IPS DF 6.9 (cell line): ENCODE results near the gene SLC24A3.
A peak's percentile ranks its signal among the peaks of the same experiment; 100 is the strongest.

Experiments used
- DNase-seq: peaks from one replicate; pipeline ENCODE4 v3.0.0-alpha.2; 2013; ENCODE audit warnings: low read depth, low spot score
- H3K27ac ChIP-seq: one replicate; pipeline ENCODE4 v1.5.1; 2013; ENCODE audit warnings: low read length, control low read depth
- H3K27me3 ChIP-seq: 2 replicates; pipeline ENCODE4 v1.6.1; 2013; ENCODE audit warnings: mild to moderate bottlenecking, low read length; ENCODE audit not compliant: control insufficient read depth, insufficient read depth
- H3K36me3 ChIP-seq: 2 replicates; pipeline ENCODE4 v1.6.1; 2013; ENCODE audit warnings: low read length; ENCODE audit not compliant: control insufficient read depth, insufficient read depth
- H3K4me1 ChIP-seq: 2 replicates; pipeline ENCODE4 v1.6.1; 2013; ENCODE audit warnings: low read length; ENCODE audit not compliant: control insufficient read depth, insufficient read depth
- H3K4me3 ChIP-seq: 2 replicates; pipeline ENCODE4 v1.5.1; 2013; ENCODE audit warnings: mild to moderate bottlenecking, low read length
- H3K9me3 ChIP-seq: 2 replicates; pipeline ENCODE4 v1.6.1; 2013; ENCODE audit warnings: low read length, inconsistent platforms; ENCODE audit not compliant: control insufficient read depth, insufficient read depth
- WGBS: extraction: QIAGEN DNeasy Blood & Tissue Kit; methylation state at CpG from one replicate; pipeline ENCODE4 v1.1.7; 2013; ENCODE audit warnings: mixed read lengths, missing lambda C conversion rate; ENCODE audit not compliant: insufficient read length, insufficient coverage; 5-methylcytosine and 5-hydroxymethylcytosine counted together

Gene SLC24A3

GRCh38 chr20:19212469-19212815, at the start of gene SLC24A3:
Gene SLC24A3, plus strand, starts transcription at chr20:19212642.
- Histone ChIP-seq H3K4me3 (peak within 1 kb of the TSS; percentile 80), H3K36me3 (no peaks in the 10 kb centered on the region), H3K4me1 (peaks cover 11% of the 10 kb centered on the region; the same call in 1 of the 2 replicates), H3K9me3 (no peaks in the 10 kb centered on the region), H3K27ac (no peak within 1 kb of the TSS), H3K27me3 (peaks cover 8% of the 10 kb centered on the region; the same call in 1 of the 2 replicates)
- DNase-seq, result no peak
- WGBS, result no CpG with 5 or more reads among the region's 61 CpGs

- Histone ChIP-seq H3K27ac (no peak overlapping the region), H3K27me3 (no peaks in the 10 kb centered on the region), H3K9me3 (no peaks in the 10 kb centered on the region; the same call in 1 of the 2 replicates), H3K4me3 (no peak overlapping the region), H3K36me3 (no peaks in the 10 kb centered on the region), H3K4me1 (no peaks in the 10 kb centered on the region)
- DNase-seq, result no peak
Measured at GRCh38 chr20:19170148-19170547, 42.3 kb upstream of the SLC24A3 start.

- Histone ChIP-seq H3K36me3 (no peaks in the 10 kb centered on the region), H3K27me3 (no peaks in the 10 kb centered on the region), H3K4me1 (no peaks in the 10 kb centered on the region), H3K9me3 (no peaks in the 10 kb centered on the region; the same call in 1 of the 2 replicates), H3K4me3 (no peak overlapping the region), H3K27ac (no peak overlapping the region)
- DNase-seq, result no peak
- no CpG with 5 or more reads among the region's 1 CpG for WGBS
Measured at GRCh38 chr20:19172637-19173036, 39.8 kb upstream of the SLC24A3 start.

GRCh38 chr20:19176470-19177052, 35.9 kb upstream of the SLC24A3 start:
- Histone ChIP-seq H3K4me1 (no peaks in the 10 kb centered on the region), H3K27me3 (no peaks in the 10 kb centered on the region), H3K9me3 (no peaks in the 10 kb centered on the region), H3K27ac (no peak overlapping the region), H3K4me3 (no peak overlapping the region), H3K36me3 (no peaks in the 10 kb centered on the region)
- no CpG with 5 or more reads among the region's 1 CpG for WGBS
- DNase-seq, result no peak

GRCh38 chr20:19181552-19181951, 30.9 kb upstream of the SLC24A3 start:
- Histone ChIP-seq H3K4me3 (no peak overlapping the region), H3K9me3 (no peaks in the 10 kb centered on the region), H3K27me3 (no peaks in the 10 kb centered on the region), H3K4me1 (no peaks in the 10 kb centered on the region), H3K36me3 (no peaks in the 10 kb centered on the region), H3K27ac (no peak overlapping the region)
- no CpG with 5 or more reads among the region's 2 CpGs for WGBS
- no peak for DNase-seq

GRCh38 chr20:19185083-19185482, 27.4 kb upstream of the SLC24A3 start:
- no peaks in the 10 kb centered on the region for H3K4me1 ChIP-seq
- H3K27me3 ChIP-seq, result no peaks in the 10 kb centered on the region
- no peaks in the 10 kb centered on the region for H3K9me3 ChIP-seq
- H3K27ac ChIP-seq, result no peak overlapping the region
- DNase-seq, result no peak
- H3K36me3 ChIP-seq, result no peaks in the 10 kb centered on the region
- no peak overlapping the region for H3K4me3 ChIP-seq

- H3K9me3 ChIP-seq, result no peaks in the 10 kb centered on the region
- no peak overlapping the region for H3K27ac ChIP-seq
- no peaks in the 10 kb centered on the region for H3K4me1 ChIP-seq
- no peak for DNase-seq
- no peak overlapping the region for H3K4me3 ChIP-seq
- no peaks in the 10 kb centered on the region for H3K27me3 ChIP-seq
- no CpG with 5 or more reads among the region's 5 CpGs for WGBS
- H3K36me3 ChIP-seq, result no peaks in the 10 kb centered on the region
Measured at GRCh38 chr20:19193349-19193748, 19.1 kb upstream of the SLC24A3 start.

- Histone ChIP-seq H3K4me3 (no peak overlapping the region), H3K9me3 (no peaks in the 10 kb centered on the region), H3K27me3 (no peaks in the 10 kb centered on the region), H3K4me1 (peaks cover 5% of the 10 kb centered on the region; the same call in 1 of the 2 replicates), H3K27ac (no peak overlapping the region), H3K36me3 (no peaks in the 10 kb centered on the region)
- no peak for DNase-seq
- no CpG with 5 or more reads among the region's 8 CpGs for WGBS
Measured at GRCh38 chr20:19205981-19206396, 6.5 kb upstream of the SLC24A3 start.

GRCh38 chr20:19207541-19207940, 4.9 kb upstream of the SLC24A3 start:
- Histone ChIP-seq H3K27me3 (no peaks in the 10 kb centered on the region; the same call in 1 of the 2 replicates), H3K9me3 (no peaks in the 10 kb centered on the region), H3K36me3 (no peaks in the 10 kb centered on the region), H3K4me1 (peaks cover 9% of the 10 kb centered on the region; the same call in 1 of the 2 replicates), H3K27ac (no peak overlapping the region), H3K4me3 (no peak overlapping the region)
- DNase-seq, result no peak
- no CpG with 5 or more reads among the region's 1 CpG for WGBS

GRCh38 chr20:19210391-19211155, 1.9 kb upstream of the SLC24A3 start:
- no CpG with 5 or more reads among the region's 9 CpGs for WGBS
- Histone ChIP-seq H3K4me3 (no peak overlapping the region), H3K9me3 (no peaks in the 10 kb centered on the region), H3K4me1 (peaks cover 11% of the 10 kb centered on the region; the same call in 1 of the 2 replicates), H3K36me3 (no peaks in the 10 kb centered on the region), H3K27me3 (peaks cover 8% of the 10 kb centered on the region; the same call in 1 of the 2 replicates), H3K27ac (no peak overlapping the region)
- no peak for DNase-seq
